ENCODE data around the gene HTD2.

Gene HTD2

GRCh38 chr3:58293516-58293915 is 12.8 kb upstream of the HTD2 start:
- no peak for DNase-seq

GRCh38 chr3:58296269-58296668 is 10.1 kb upstream of the HTD2 start:
- DNase-seq = no peak

GRCh38 chr3:58296843-58297242 is 9.5 kb upstream of the HTD2 start:
- no peak for DNase-seq

- no peak for DNase-seq
Measured at GRCh38 chr3:58298190-58298589, 8.1 kb upstream of the HTD2 start.

GRCh38 chr3:58299075-58299474 is 7.2 kb upstream of the HTD2 start:
- DNase-seq = no peak

GRCh38 chr3:58299839-58300516 is 6.3 kb upstream of the HTD2 start:
- no peak for DNase-seq

GRCh38 chr3:58307639-58308215 is 1.4 kb downstream of the HTD2 start:
- no peak for DNase-seq

GRCh38 chr3:58308728-58309127 is 2.4 kb downstream of the HTD2 start:
- no peak for DNase-seq

- DNase-seq = no peak
Measured at GRCh38 chr3:58317811-58318210, 11.5 kb downstream of the HTD2 start.

- no peak for DNase-seq
Measured at GRCh38 chr3:58321791-58322190, 15.5 kb downstream of the HTD2 start.

- DNase-seq = no peak
Measured at GRCh38 chr3:58322793-58323192, 16.5 kb downstream of the HTD2 start.

GRCh38 chr3:58323529-58324390 is 17.4 kb downstream of the HTD2 start:
- DNase-seq = no peak

GRCh38 chr3:58324391-58325390 is 18.4 kb downstream of the HTD2 start:
- no peak for DNase-seq

GRCh38 chr3:58325525-58325992 is 19.2 kb downstream of the HTD2 start:
- no peak for DNase-seq

GRCh38 chr3:58326267-58326900 is 20.1 kb downstream of the HTD2 start:
- no peak for DNase-seq

GRCh38 chr3:58329150-58329921 is 23.0 kb downstream of the HTD2 start:
- no peak for DNase-seq

- no peak for DNase-seq
Measured at GRCh38 chr3:58329922-58330413, 23.6 kb downstream of the HTD2 start.

- no peak for DNase-seq
Measured at GRCh38 chr3:58331593-58332152, 25.4 kb downstream of the HTD2 start.

GRCh38 chr3:58332575-58333188 is 26.4 kb downstream of the HTD2 start, which contains the start of gene PXK:
Gene PXK, plus strand, starts transcription at chr3:58332892. Its CDS starts 97 bp downstream, at chr3:58332989.
- DNase-seq = no peak
